HG02938 (cell line): ENCODE results near the gene MAP2K5.
A peak's percentile ranks its signal among the peaks of the same experiment; 100 is the strongest.

Source experiments
- ATAC-seq: cut with Tn5 transposase; IDR thresholded peaks from one replicate; pipeline ENCODE4 v1.9.1; 2021; ENCODE audit warnings: mild to moderate bottlenecking, moderate library complexity; ENCODE audit not compliant: unreplicated experiment

Gene MAP2K5

GRCh38 chr15:67521029-67521782, 21.3 kb upstream of the MAP2K5 start, which contains the start of gene C15orf61:
Gene C15orf61 (plus strand): TSS chr15:67521131. CDS start chr15:67521249, 118 bp downstream.
- peak; percentile 56 for ATAC-seq

- peak; percentile 6 for ATAC-seq
Measured at GRCh38 chr15:67521783-67522568, 20.5 kb upstream of the MAP2K5 start.

GRCh38 chr15:67523330-67523729, 19.2 kb upstream of the MAP2K5 start:
- ATAC-seq: no peak

- no peak for ATAC-seq
Measured at GRCh38 chr15:67524235-67524634, 18.3 kb upstream of the MAP2K5 start.

GRCh38 chr15:67528513-67528912, 14.0 kb upstream of the MAP2K5 start:
- ATAC-seq: no peak

- no peak for ATAC-seq
Measured at GRCh38 chr15:67531379-67531914, 11.1 kb upstream of the MAP2K5 start.

GRCh38 chr15:67533873-67534272, 8.6 kb upstream of the MAP2K5 start:
- ATAC-seq: no peak

GRCh38 chr15:67534360-67534759, 8.1 kb upstream of the MAP2K5 start:
- no peak for ATAC-seq

GRCh38 chr15:67537771-67538170, 4.7 kb upstream of the MAP2K5 start:
- ATAC-seq: no peak

- ATAC-seq: no peak
Measured at GRCh38 chr15:67543348-67543718, 830 bp downstream of the MAP2K5 start.

- ATAC-seq: no peak
Measured at GRCh38 chr15:67544475-67544874, 2.0 kb downstream of the MAP2K5 start.

- ATAC-seq: no peak
Measured at GRCh38 chr15:67545864-67546263, 3.4 kb downstream of the MAP2K5 start.

GRCh38 chr15:67547064-67547463, 4.6 kb downstream of the MAP2K5 start:
- ATAC-seq: no peak

GRCh38 chr15:67547836-67548235, 5.3 kb downstream of the MAP2K5 start:
- no peak for ATAC-seq

- ATAC-seq: no peak
Measured at GRCh38 chr15:67548236-67548852, 5.8 kb downstream of the MAP2K5 start.

GRCh38 chr15:67548862-67549651, 6.6 kb downstream of the MAP2K5 start:
- ATAC-seq: no peak

- ATAC-seq: no peak
Measured at GRCh38 chr15:67549736-67550135, 7.2 kb downstream of the MAP2K5 start.

GRCh38 chr15:67550522-67550921, 8.0 kb downstream of the MAP2K5 start:
- no peak for ATAC-seq

GRCh38 chr15:67551207-67551743, 8.8 kb downstream of the MAP2K5 start:
- ATAC-seq: no peak

GRCh38 chr15:67554580-67554979, 12.1 kb downstream of the MAP2K5 start:
- no peak for ATAC-seq
